ENCODE results near the gene MYH13. TPM values are rescaled to one million over a fixed set of nuclear protein-coding genes. Genes with fewer than 3 reads are reported as not detected.

MYH13 gene
- polyA plus RNA-seq, 1 of the 3 experiments (the other 2 are of a cell fraction) = not detected

GRCh38 chr17:10368561-10368960 is 4.2 kb downstream of the MYH13 start:
- Histone ChIP-seq H3K27me3 (ENCODE audit: insufficient read depth) (peaks cover 5% of the 10 kb centered on the region; the same call in 1 of the 2 replicates), H3K79me2 (ENCODE audit: insufficient read depth) (no peaks in the 10 kb centered on the region), H4K20me1 (ENCODE audit: insufficient read depth) (no peaks in the 10 kb centered on the region), H3K27ac (ENCODE audit: low read depth in 2 of 2, low read length in 1 of 2) (no peak overlapping the region), H3K9me3 (no peaks in the 10 kb centered on the region), H3K9me2 (no peaks in the 10 kb centered on the region), H3F3A (replicated peaks; ENCODE audit: insufficient read depth) (no peaks in the 10 kb centered on the region), H3K4me1 (ENCODE audit: control insufficient read depth in 1 of 2, insufficient read depth in 2 of 2, low read depth in 1 of 2, low read length in 1 of 2) (no peaks in the 10 kb centered on the region), H2AFZ (ENCODE audit: low read depth) (no peak overlapping the region), H3K4me2 (no peak overlapping the region), H3K9ac (no peak overlapping the region), H3K36me3 (replicated peaks in 1 of 2; ENCODE audit: control insufficient read depth in 1 of 2, insufficient read depth in 2 of 2, low read length in 1 of 2) (no peaks in the 10 kb centered on the region), H3K4me3 (ENCODE audit: low read depth in 2 of 2, low read length in 1 of 2) (no peak overlapping the region)
- TF ChIP-seq FOSL2 (IDR thresholded peaks at IDR 0.05; ENCODE audit: borderline replicate concordance, low read depth) = no peak
- TF ChIP-seq RAD21 (IDR thresholded peaks at IDR 0.05; ENCODE audit: low read length) = no peak
- TF ChIP-seq JUND (IDR thresholded peaks at IDR 0.05) = no peak
- TF ChIP-seq, protein P1, sequence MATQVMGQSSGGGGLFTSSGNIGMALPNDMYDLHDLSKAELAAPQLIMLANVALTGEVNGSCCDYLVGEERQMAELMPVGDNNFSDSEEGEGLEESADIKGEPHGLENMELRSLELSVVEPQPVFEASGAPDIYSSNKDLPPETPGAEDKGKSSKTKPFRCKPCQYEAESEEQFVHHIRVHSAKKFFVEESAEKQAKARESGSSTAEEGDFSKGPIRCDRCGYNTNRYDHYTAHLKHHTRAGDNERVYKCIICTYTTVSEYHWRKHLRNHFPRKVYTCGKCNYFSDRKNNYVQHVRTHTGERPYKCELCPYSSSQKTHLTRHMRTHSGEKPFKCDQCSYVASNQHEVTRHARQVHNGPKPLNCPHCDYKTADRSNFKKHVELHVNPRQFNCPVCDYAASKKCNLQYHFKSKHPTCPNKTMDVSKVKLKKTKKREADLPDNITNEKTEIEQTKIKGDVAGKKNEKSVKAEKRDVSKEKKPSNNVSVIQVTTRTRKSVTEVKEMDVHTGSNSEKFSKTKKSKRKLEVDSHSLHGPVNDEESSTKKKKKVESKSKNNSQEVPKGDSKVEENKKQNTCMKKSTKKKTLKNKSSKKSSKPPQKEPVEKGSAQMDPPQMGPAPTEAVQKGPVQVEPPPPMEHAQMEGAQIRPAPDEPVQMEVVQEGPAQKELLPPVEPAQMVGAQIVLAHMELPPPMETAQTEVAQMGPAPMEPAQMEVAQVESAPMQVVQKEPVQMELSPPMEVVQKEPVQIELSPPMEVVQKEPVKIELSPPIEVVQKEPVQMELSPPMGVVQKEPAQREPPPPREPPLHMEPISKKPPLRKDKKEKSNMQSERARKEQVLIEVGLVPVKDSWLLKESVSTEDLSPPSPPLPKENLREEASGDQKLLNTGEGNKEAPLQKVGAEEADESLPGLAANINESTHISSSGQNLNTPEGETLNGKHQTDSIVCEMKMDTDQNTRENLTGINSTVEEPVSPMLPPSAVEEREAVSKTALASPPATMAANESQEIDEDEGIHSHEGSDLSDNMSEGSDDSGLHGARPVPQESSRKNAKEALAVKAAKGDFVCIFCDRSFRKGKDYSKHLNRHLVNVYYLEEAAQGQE (IDR thresholded peaks at IDR 0.05; ENCODE audit: low read depth, low read length) = no peak
- TF ChIP-seq PBX3 (IDR thresholded peaks at IDR 0.05) = no peak
- no peak for TF ChIP-seq SIN3A (IDR thresholded peaks at IDR 0.05; ENCODE audit: borderline replicate concordance, low read depth, low read length)
- TF ChIP-seq MEF2A (IDR thresholded peaks at IDR 0.05; ENCODE audit: borderline replicate concordance, low read depth) = no peak
- TF ChIP-seq EZH2phosphoT487 (IDR thresholded peaks at IDR 0.05; ENCODE audit: borderline replicate concordance, low read depth) = no peak
- TF ChIP-seq YY1 (IDR thresholded peaks at IDR 0.05; ENCODE audit: low read depth) = no peak
- TF ChIP-seq USF1 (IDR thresholded peaks at IDR 0.05; ENCODE audit: borderline replicate concordance, low read depth) = no peak
- TF ChIP-seq RFX5 (IDR thresholded peaks at IDR 0.05; ENCODE audit: low read length) = no peak
- TF ChIP-seq ZBTB33 (IDR thresholded peaks at IDR 0.05; ENCODE audit: borderline replicate concordance, low read depth) = no peak
- TF ChIP-seq, protein P2, sequence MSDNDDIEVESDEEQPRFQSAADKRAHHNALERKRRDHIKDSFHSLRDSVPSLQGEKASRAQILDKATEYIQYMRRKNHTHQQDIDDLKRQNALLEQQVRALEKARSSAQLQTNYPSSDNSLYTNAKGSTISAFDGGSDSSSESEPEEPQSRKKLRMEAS (IDR thresholded peaks at IDR 0.05; ENCODE audit: low read depth) = no peak
- TF ChIP-seq ELF1 (IDR thresholded peaks at IDR 0.05) = no peak
- DNase-seq = no peak
- WGBS (ENCODE audit: low lambda C conversion rate) = 19% methylated on average over 3 of the region's 3 CpGs
- CTCF ChIA-PET = interaction anchor here (1.0 to 1.3 kb wide), 3 partner anchors 10 to 246 kb away, joined by 3 to 4 read pairs (median 3); no protein-coding TSS in a partner anchor
- POLR2A ChIA-PET = no interaction called here

Measured in SK-N-SH (cell line).